NK-92 (cell line): Measurements from ENCODE around the gene RAB33A.

Experiments used
- DNase-seq: peaks from one replicate; lab custom pipeline; 2025; ENCODE audit not compliant: unreplicated experiment; lab: John Stamatoyannopoulos, UW

Gene RAB33A

GRCh38 chrX:130172127-130172845, 524 bp downstream of the RAB33A start:
- DNase-seq: no peak

GRCh38 chrX:130173190-130173895, 1.6 kb downstream of the RAB33A start:
- no peak for DNase-seq

- DNase-seq: no peak
Observed at GRCh38 chrX:130174045-130174704, 2.4 kb downstream of the RAB33A start.

DNA sequence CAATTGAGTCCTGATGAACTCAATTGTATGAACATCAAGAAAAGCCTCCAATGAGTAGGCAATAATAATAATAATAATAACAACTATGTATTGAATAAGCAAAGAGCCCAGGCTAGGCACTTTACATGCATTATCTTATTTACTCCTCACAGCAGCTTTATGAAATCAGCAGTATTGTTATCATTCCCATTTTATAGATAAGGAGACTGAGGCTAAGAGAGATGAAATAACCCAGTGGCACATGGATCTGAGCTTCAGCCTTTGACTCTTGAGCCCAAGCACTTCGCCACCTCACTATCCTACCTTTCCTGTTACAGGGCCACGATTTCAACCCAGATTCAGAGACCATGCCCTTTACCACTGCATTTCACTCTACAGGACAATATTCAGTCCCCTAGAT, 3.2 kb downstream of the RAB33A start:
- no peak for DNase-seq

DNA sequence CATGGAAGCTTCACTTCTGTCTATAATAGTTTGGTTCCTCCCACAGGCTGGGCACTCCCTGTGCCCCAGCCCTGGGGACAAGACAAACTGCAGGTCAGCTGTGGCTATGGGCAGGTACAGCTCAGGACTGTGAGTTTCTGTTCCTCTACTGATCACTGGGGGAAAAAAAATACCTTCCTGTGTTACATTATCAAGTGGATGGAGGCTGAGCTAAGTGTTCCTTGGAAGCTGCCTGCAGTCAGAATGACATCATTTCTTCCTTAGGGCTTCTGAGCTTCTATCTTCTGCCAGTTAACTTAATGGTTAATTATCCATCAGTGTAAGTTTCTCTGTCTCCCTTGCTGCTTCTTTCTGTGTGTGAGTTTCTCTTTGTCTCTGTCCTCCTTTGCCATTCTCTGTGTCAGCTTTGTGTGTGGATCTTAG, 4.6 kb downstream of the RAB33A start:
- no peak for DNase-seq

GRCh38 chrX:130176942-130177341, 5.2 kb downstream of the RAB33A start:
- DNase-seq: no peak

DNA sequence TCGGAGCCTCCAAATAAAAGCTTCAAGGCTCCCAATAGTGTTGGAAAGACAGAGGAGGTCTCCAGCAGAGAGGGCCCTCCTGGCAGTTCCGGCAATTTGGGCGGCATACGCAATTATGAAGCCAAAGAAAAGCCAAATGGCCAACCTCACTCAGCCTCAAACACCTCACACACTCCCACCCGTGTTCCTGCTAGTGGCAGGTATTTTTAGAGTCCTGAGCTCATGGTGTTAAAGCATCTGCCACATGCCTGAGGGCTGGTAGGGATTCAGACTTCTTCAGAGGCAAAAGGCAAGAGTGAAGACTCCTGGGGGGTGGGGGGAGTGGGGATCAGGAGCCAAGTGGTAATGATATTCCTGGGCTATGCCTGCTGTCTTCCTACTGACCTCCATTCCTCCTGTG, 7.4 kb downstream of the RAB33A start:
- DNase-seq: no peak

DNA sequence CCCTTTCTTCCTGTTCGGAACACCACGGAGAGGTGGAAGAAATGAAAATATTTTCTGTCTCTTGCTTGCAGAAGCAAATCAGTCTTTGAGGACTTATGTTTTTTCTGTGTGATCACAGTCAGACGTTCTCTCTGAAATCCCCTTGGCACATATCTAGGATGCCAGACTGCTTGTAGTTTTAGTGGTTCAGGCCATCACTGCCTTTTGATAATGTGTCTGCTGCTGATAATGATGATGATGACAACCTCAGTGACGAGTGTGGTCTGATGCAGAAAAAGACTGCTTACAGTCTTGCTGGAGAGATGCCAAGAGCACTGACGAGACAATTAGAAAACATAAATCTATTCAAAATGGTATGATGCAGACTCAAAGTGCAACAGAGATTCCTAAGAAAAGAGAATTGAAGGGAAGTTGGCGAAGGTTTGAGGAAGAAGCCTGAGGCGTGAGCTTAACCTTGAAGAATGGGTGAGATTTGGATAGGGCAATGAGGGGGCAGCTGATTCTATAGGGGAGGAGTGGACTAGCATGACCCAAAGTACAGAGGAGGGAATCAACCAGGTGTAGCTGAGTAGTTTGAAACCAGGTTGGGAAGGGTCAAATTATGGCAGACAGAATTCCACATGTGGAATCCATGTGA, 7.9 kb downstream of the RAB33A start:
- DNase-seq: no peak

DNA sequence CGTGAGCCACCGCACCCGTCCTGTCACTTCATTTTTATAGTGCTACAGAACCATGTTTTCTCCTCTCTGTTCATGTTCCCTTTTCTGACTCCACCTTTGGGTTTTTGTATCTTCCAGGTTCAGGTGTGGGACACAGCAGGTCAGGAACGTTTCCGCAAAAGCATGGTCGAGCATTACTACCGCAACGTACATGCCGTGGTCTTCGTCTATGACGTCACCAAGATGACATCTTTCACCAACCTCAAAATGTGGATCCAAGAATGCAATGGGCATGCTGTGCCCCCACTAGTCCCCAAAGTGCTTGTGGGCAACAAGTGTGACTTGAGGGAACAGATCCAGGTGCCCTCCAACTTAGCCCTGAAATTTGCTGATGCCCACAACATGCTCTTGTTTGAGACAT, 12.4 kb downstream of the RAB33A start:
- no peak for DNase-seq

- no peak for DNase-seq
Observed at GRCh38 chrX:130184857-130185256, 13.1 kb downstream of the RAB33A start.

DNA sequence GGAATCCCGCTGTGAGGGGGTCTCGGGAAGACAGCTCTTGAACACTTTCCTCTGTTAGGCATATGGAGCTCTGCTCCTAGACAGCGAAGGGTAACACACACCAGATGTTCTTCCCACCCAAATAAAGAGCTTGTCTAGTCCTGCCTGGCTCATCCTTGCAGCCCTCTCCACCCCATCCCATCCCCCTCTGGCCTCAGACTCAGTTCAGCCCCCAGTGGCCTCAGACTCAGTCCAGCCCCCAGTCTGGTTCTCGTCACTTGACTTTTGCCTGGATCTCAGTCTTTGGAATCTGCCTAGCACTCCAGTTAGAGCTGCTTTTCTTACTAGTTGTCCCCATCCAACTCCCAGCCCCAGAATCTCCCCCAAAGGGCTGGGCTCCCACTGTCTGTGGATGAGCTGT, 14.9 kb downstream of the RAB33A start:
- DNase-seq: no peak

- no peak for DNase-seq
Observed at GRCh38 chrX:130190801-130191200, 19.0 kb downstream of the RAB33A start.

- DNase-seq: no peak
Observed at GRCh38 chrX:130196466-130196865, 24.7 kb downstream of the RAB33A start.

GRCh38 chrX:130197464-130197863, 25.7 kb downstream of the RAB33A start:
- DNase-seq: no peak

DNA sequence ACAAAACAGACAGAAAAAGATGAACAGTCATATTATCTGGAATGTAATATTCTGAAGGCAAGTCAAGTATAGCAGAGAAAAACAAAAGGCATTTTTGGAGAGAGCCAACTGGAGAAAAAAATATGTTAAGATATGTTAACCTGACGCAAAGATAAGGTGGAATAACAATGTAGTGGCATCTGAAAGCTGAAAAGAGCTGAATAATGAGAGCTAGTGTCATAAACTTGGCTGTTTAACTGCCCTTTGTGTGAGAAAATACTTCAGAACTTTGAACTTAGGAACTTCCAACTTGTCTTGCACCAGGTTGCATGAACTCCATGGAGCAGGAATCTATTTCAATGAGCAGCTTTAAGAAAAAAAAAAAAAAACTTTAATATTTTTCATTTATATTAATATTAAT, 32.9 kb downstream of the RAB33A start:
- DNase-seq: no peak

- no peak for DNase-seq
Observed at GRCh38 chrX:130211415-130212186, 39.8 kb downstream of the RAB33A start.

- no peak for DNase-seq
Observed at GRCh38 chrX:130212371-130212770, 40.6 kb downstream of the RAB33A start.

- DNase-seq: no peak
Observed at GRCh38 chrX:130213376-130213775, 41.6 kb downstream of the RAB33A start.

- no peak for DNase-seq
Observed at GRCh38 chrX:130216320-130216719, 44.6 kb downstream of the RAB33A start.

DNA sequence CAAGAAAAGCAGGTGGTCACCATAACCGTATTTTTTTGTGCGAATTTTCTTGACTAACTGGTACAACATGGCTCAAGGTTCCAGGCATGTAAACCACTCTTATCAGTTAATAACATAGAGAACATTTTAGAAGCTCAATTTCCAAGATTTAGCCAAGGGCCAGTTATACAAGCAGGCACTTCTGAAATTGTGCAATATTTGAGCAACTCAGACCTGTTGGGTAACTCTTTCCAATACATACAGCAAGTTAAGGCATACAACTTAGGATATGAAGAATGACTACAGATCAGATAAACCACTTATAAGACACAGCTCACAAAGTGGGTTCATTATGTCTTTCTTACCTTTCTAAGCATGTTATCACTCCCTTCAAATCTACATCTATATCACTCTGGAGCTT, 53.0 kb downstream of the RAB33A start:
- no peak for DNase-seq

GRCh38 chrX:130228871-130229270, 57.1 kb downstream of the RAB33A start:
- DNase-seq: no peak
